ENCODE data around the gene EIF3A.
A peak's percentile ranks its signal among the peaks of the same experiment; 100 is the strongest.

The EIF3A gene, protein sequence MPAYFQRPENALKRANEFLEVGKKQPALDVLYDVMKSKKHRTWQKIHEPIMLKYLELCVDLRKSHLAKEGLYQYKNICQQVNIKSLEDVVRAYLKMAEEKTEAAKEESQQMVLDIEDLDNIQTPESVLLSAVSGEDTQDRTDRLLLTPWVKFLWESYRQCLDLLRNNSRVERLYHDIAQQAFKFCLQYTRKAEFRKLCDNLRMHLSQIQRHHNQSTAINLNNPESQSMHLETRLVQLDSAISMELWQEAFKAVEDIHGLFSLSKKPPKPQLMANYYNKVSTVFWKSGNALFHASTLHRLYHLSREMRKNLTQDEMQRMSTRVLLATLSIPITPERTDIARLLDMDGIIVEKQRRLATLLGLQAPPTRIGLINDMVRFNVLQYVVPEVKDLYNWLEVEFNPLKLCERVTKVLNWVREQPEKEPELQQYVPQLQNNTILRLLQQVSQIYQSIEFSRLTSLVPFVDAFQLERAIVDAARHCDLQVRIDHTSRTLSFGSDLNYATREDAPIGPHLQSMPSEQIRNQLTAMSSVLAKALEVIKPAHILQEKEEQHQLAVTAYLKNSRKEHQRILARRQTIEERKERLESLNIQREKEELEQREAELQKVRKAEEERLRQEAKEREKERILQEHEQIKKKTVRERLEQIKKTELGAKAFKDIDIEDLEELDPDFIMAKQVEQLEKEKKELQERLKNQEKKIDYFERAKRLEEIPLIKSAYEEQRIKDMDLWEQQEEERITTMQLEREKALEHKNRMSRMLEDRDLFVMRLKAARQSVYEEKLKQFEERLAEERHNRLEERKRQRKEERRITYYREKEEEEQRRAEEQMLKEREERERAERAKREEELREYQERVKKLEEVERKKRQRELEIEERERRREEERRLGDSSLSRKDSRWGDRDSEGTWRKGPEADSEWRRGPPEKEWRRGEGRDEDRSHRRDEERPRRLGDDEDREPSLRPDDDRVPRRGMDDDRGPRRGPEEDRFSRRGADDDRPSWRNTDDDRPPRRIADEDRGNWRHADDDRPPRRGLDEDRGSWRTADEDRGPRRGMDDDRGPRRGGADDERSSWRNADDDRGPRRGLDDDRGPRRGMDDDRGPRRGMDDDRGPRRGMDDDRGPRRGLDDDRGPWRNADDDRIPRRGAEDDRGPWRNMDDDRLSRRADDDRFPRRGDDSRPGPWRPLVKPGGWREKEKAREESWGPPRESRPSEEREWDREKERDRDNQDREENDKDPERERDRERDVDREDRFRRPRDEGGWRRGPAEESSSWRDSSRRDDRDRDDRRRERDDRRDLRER (N-terminal part only)

GRCh38 chr10:119080521-119081259, at the start of gene EIF3A:
EIF3A (minus strand) TSS chr10:119080817; CDS start chr10:119080676, 141 bp downstream.
- TF ChIP-seq JUND (IDR thresholded peaks at IDR 0.05; ENCODE audit: low read depth) = no peak
- DNase-seq (ENCODE audit: low read depth in 1 of 2, low spot score in 1 of 2) = peak; percentile 72 to 92
- in situ Hi-C loops (cut with HindIII; ENCODE audit: low pct_unique_long_range_greater_than_20kb, low sequenced_read_pairs) = no loop called here

- DNase-seq (ENCODE audit: low read depth in 1 of 2, low spot score in 1 of 2) = no peak
- in situ Hi-C loops (cut with HindIII; ENCODE audit: low pct_unique_long_range_greater_than_20kb, low sequenced_read_pairs) = no loop called here
- no peak for TF ChIP-seq JUND (IDR thresholded peaks at IDR 0.05; ENCODE audit: low read depth)
Observed at GRCh38 chr10:119129721-119130120, 49.1 kb upstream of the EIF3A start.

GRCh38 chr10:119125942-119126341, 45.3 kb upstream of the EIF3A start:
- in situ Hi-C loops (cut with HindIII; ENCODE audit: low pct_unique_long_range_greater_than_20kb, low sequenced_read_pairs) = no loop called here
- no peak for DNase-seq (ENCODE audit: low read depth in 1 of 2, low spot score in 1 of 2)
- no peak for TF ChIP-seq JUND (IDR thresholded peaks at IDR 0.05; ENCODE audit: low read depth)

DNA sequence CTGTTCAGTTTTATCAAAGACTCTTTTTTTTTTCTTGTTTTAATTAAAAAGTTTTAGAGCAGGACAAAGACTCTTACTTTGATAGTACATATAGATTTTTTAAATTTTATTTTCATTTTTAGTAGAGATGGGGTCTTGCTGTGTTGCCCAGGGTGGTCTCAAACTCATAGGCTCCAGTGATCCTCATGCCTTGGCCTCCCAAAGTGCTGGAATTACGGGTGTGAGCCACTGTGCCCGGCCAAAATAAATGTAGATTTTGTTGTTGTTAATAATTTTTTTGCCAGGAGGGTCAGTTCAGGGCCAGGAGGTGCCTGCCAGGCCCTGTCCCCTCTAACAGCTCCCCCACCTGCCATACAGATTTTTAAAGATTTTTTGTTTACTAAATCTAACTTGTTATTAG, 40.3 kb upstream of the EIF3A start:
- in situ Hi-C loops (cut with HindIII; ENCODE audit: low pct_unique_long_range_greater_than_20kb, low sequenced_read_pairs) = no loop called here
- no peak for TF ChIP-seq JUND (IDR thresholded peaks at IDR 0.05; ENCODE audit: low read depth)
- DNase-seq (ENCODE audit: low read depth in 1 of 2, low spot score in 1 of 2) = no peak

DNA sequence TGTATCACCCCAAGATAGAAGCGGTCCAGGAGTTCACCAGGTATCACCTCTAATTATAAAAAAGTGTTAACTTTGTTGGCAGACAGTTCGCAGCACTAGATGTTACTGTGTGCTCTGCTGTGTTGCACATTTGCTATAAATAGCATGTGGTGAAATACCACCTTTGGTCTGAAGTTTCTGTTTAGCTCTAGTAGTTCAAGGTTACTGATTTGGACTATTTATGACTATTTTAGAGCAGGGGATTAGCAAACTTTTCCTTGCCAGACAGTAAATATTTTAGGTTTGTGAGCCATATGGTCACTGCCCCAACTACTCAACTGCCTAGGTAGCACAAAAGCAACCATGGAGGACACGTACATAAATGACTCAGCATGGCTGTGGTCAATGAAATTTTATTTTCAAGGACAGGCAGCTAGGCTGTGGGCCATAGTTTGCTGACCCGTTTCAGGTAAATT, 39.8 kb upstream of the EIF3A start:
- in situ Hi-C loops (cut with HindIII; ENCODE audit: low pct_unique_long_range_greater_than_20kb, low sequenced_read_pairs) = no loop called here
- DNase-seq (ENCODE audit: low read depth in 1 of 2, low spot score in 1 of 2) = no peak
- no peak for TF ChIP-seq JUND (IDR thresholded peaks at IDR 0.05; ENCODE audit: low read depth)

DNA sequence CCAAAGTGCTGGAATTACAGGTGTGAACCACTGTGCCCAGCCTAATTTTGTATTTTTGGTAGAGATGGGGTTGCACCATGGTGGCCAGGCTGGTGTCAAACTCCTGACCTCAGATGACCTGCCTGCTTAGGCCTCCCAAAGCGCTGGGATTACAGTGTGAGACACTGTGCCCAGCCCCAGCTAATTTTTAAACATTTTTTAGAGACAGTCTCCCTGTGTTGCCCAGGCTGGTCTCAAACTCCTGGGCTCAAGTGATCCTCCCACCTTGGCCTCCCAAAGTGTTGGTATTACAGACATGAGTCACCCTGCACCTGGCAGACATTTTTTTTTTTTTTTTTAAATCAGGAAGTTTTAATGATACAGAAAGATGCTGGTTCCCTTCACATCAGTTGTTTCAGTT, 38.8 kb upstream of the EIF3A start:
- in situ Hi-C loops (cut with HindIII; ENCODE audit: low pct_unique_long_range_greater_than_20kb, low sequenced_read_pairs) = no loop called here

DNA sequence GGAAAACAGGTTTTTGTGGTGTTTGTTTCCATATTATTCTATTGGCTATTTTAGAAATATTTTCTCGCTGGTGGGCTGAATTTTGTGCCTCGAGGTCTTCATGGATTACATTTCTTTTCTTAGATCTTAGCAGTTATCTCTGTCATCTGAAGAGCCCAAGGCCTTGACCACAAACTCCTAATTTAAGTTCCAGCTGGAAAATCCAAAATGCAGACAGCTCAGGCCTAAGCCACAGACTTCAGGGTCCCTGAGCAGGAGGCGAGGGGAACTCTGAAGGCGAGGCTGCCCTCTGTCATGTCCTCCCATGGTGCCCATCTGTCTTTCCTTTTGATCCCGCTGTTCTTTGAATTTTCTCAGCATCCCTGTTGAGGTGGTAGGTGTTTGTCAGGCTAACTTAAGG, 37.6 kb upstream of the EIF3A start:
- in situ Hi-C loops (cut with HindIII; ENCODE audit: low pct_unique_long_range_greater_than_20kb, low sequenced_read_pairs) = no loop called here
- no peak for TF ChIP-seq JUND (IDR thresholded peaks at IDR 0.05; ENCODE audit: low read depth)
- DNase-seq (ENCODE audit: low read depth in 1 of 2, low spot score in 1 of 2) = no peak

More for the DNA sequence above, 38.8 kb upstream of the EIF3A start:
- no peak for DNase-seq (ENCODE audit: low read depth in 1 of 2, low spot score in 1 of 2)
- TF ChIP-seq JUND (IDR thresholded peaks at IDR 0.05; ENCODE audit: low read depth) = no peak

DNA sequence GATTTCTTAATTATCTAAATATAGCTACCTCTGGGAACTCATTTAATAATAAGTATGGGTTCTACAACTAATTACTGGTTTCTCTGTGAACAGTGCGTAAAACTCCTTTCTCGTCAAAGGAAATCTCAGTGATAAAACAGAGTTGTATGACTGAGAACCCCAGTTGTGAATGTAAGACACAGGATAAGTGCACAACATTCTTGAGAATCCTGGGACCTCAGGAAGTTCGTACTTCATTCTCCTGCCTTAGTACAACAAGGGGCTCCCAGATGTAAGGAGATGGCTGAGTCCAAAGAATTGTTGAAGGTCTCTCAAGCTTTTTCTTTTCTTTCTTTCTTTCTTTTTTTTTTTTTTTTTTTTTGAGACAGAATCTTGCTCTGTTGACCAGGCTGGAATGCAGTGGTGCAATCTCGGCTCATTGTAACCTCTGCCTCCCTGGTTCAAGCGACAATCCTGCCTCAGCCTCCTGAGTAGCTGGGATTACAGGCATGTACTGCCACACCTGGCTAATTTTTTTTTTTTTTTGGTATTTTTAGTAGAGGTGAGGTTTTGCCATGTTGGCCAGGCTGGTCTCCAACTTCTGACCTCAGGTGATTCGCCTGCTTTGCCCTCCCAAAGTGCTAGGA, 35.8 kb upstream of the EIF3A start:
- TF ChIP-seq JUND (IDR thresholded peaks at IDR 0.05; ENCODE audit: low read depth) = no peak
- in situ Hi-C loops (cut with HindIII; ENCODE audit: low pct_unique_long_range_greater_than_20kb, low sequenced_read_pairs) = no loop called here
- DNase-seq (ENCODE audit: low read depth in 1 of 2, low spot score in 1 of 2) = no peak

DNA sequence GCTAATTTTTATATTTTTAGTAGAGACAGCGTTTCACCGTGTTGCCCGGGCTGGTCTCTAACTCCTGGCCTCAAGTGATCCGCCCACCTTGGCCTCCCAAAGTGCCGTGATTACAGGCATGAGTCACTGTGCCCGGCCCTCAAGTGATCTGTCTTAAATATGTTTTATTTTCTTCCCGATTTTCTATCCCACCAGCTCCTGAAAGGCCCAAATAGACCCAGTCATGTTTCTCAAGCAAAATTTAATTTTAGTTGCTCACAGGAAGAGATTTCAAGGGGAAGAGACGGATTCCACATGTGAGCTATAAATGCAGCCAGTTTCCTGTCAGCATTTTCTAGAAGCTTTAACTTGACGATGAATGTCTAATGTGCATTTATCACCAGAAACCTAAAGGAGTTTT, 35.3 kb upstream of the EIF3A start:
- in situ Hi-C loops (cut with HindIII; ENCODE audit: low pct_unique_long_range_greater_than_20kb, low sequenced_read_pairs) = no loop called here
- TF ChIP-seq JUND (IDR thresholded peaks at IDR 0.05; ENCODE audit: low read depth) = no peak
- no peak for DNase-seq (ENCODE audit: low read depth in 1 of 2, low spot score in 1 of 2)

- no peak for DNase-seq (ENCODE audit: low read depth in 1 of 2, low spot score in 1 of 2)
- in situ Hi-C loops (cut with HindIII; ENCODE audit: low pct_unique_long_range_greater_than_20kb, low sequenced_read_pairs) = no loop called here
- no peak for TF ChIP-seq JUND (IDR thresholded peaks at IDR 0.05; ENCODE audit: low read depth)
Observed at GRCh38 chr10:119113751-119114732, 33.4 kb upstream of the EIF3A start.
